Neuronal stem cell (in vitro differentiated cells): Measurements from ENCODE around the gene SLC15A2.

Experiments used
- DNase-seq: peaks from one replicate; pipeline ENCODE4 v3.0.0-alpha.2; 2013; ENCODE audit warnings: low spot score
- H2AFZ ChIP-seq: one replicate; pipeline ENCODE4 v1.6.1; 2013; ENCODE audit warnings: mild to moderate bottlenecking, low read length, inconsistent platforms
- H2AK5ac ChIP-seq: 2 replicates; pipeline ENCODE4 v1.6.1; 2013; ENCODE audit warnings: low read depth, mild to moderate bottlenecking, inconsistent platforms, low read length, moderate library complexity, mixed read lengths
- H2BK120ac ChIP-seq: 2 replicates; pipeline ENCODE4 v1.6.1; 2013; ENCODE audit warnings: low read depth, mild to moderate bottlenecking, inconsistent platforms, low read length, moderate library complexity, mixed read lengths
- H2BK12ac ChIP-seq: one replicate; pipeline ENCODE4 v1.6.1; 2013; ENCODE audit warnings: low read length, inconsistent platforms
- H2BK15ac ChIP-seq: 2 replicates; pipeline ENCODE4 v1.6.1; 2013; ENCODE audit warnings: mild to moderate bottlenecking, low read length, inconsistent platforms, mixed read lengths
- H2BK5ac ChIP-seq: one replicate; pipeline ENCODE4 v1.6.1; 2013; ENCODE audit warnings: inconsistent platforms, mild to moderate bottlenecking, low read length, moderate library complexity
- H3K14ac ChIP-seq: one replicate; pipeline ENCODE4 v1.6.1; 2013; ENCODE audit warnings: low read length, inconsistent platforms
- H3K18ac ChIP-seq: 2 replicates; pipeline ENCODE4 v1.6.1; 2013; ENCODE audit warnings: low read length, inconsistent platforms
- H3K23ac ChIP-seq: 2 replicates; pipeline ENCODE4 v1.6.1; 2013; ENCODE audit warnings: low read depth, mild to moderate bottlenecking, mixed read lengths, low read length, inconsistent platforms; ENCODE audit not compliant: poor library complexity
- H3K27ac ChIP-seq: replicated peaks from 3 replicates; pipeline ENCODE4 v1.5.1; 2013; ENCODE audit warnings: low read length, inconsistent platforms
- H3K27me3 ChIP-seq, 3 experiments: 2 replicates each; pipeline ENCODE4 v1.6.1; 2013; ENCODE audit warnings: low read length in 3 of 3, mild to moderate bottlenecking in 2 of 3, inconsistent platforms in 1 of 3, low read depth in 1 of 3, mixed read lengths in 1 of 3, moderate library complexity in 1 of 3; ENCODE audit not compliant: control insufficient read depth in 3 of 3, insufficient read depth in 3 of 3
- H3K36me3 ChIP-seq, 2 donors: replicated peaks in 1 of 2; 2 replicates each; pipeline ENCODE4 v1.6.1; 2013; ENCODE audit warnings: low read length in 2 of 2; ENCODE audit not compliant: control insufficient read depth in 2 of 2, insufficient read depth in 2 of 2
- H3K4ac ChIP-seq: 2 replicates; pipeline ENCODE4 v1.6.1; 2013; ENCODE audit warnings: inconsistent platforms, mild to moderate bottlenecking, low read length, moderate library complexity
- H3K4me1 ChIP-seq, 2 donors: 1 replicate in 1 of 2; 2 replicates in 1 of 2; pipeline ENCODE4 v1.6.1; 2013; ENCODE audit warnings: low read length in 2 of 2, low read depth in 1 of 2; ENCODE audit not compliant: control insufficient read depth in 2 of 2, insufficient read depth in 1 of 2
- H3K4me2 ChIP-seq: one replicate; pipeline ENCODE4 v1.6.1; 2013; ENCODE audit warnings: mild to moderate bottlenecking, low read length, inconsistent platforms; ENCODE audit not compliant: insufficient read depth, poor library complexity, severe bottlenecking
- H3K4me3 ChIP-seq, 2 donors: 2 replicates each; pipeline ENCODE4 v1.5.1; 2013; ENCODE audit warnings: low read length in 2 of 2, mild to moderate bottlenecking in 2 of 2, inconsistent platforms in 1 of 2, moderate library complexity in 1 of 2
- H3K79me1 ChIP-seq: one replicate; pipeline ENCODE4 v1.6.1; 2013; ENCODE audit warnings: low read depth, mild to moderate bottlenecking, inconsistent platforms, low read length, moderate library complexity
- H3K9ac ChIP-seq: one replicate; pipeline ENCODE4 v1.6.1; 2013; ENCODE audit warnings: mild to moderate bottlenecking, low read depth, low read length, inconsistent platforms; ENCODE audit not compliant: poor library complexity
- H3K9me3 ChIP-seq, 2 donors: replicated peaks in 1 of 2; 2 replicates each; pipeline versions ENCODE3 to v1.6.1; 2013; ENCODE audit warnings: low read length in 2 of 2, mild to moderate bottlenecking in 2 of 2, inconsistent platforms in 1 of 2, low read depth in 1 of 2, mixed read lengths in 1 of 2, moderate library complexity in 1 of 2; ENCODE audit not compliant: control insufficient read depth in 2 of 2, insufficient read depth in 1 of 2
- H4K8ac ChIP-seq: one replicate; pipeline ENCODE4 v1.6.1; 2013; ENCODE audit warnings: low read depth, mild to moderate bottlenecking, inconsistent platforms, low read length, moderate library complexity
- H4K91ac ChIP-seq: one replicate; pipeline ENCODE4 v1.6.1; 2013; ENCODE audit warnings: low read length, low read depth, mild to moderate bottlenecking, inconsistent platforms; ENCODE audit not compliant: poor library complexity
- WGBS, 2 donors: extraction: QIAGEN DNeasy Blood & Tissue Kit; methylation state at CpG; one replicate each; pipeline ENCODE4 v1.1.7; 2013; ENCODE audit warnings: missing lambda C conversion rate in 2 of 2, mixed read lengths in 1 of 2; ENCODE audit not compliant: insufficient read length in 2 of 2, insufficient replicate concordance in 1 of 2; ENCODE audit errors: extremely low coverage in 2 of 2; 5-methylcytosine and 5-hydroxymethylcytosine counted together

The SLC15A2 gene

GRCh38 chr3:121979246-121979645 is 85.0 kb downstream of the SLC15A2 start:
- WGBS, 2 donors = no CpG with 5 or more reads among the region's 2 CpGs
- no peak overlapping the region for H3K9ac ChIP-seq
- no peak overlapping the region for H3K4me3 ChIP-seq
- no peak overlapping the region for H3K18ac ChIP-seq
- no peak overlapping the region for H2AK5ac ChIP-seq
- no peak overlapping the region for H2BK12ac ChIP-seq
- no peak overlapping the region for H4K8ac ChIP-seq
- no peaks in the 10 kb centered on the region for H3K4me1 ChIP-seq
- no peak overlapping the region for H2BK5ac ChIP-seq
- no peaks in the 10 kb centered on the region for H3K36me3 ChIP-seq
- H3K27me3 ChIP-seq = no peaks in the 10 kb centered on the region
- no peak overlapping the region for H3K27ac ChIP-seq
- peaks cover 0 to 2% of the 10 kb centered on the region in 2 donors for H3K9me3 ChIP-seq
- no peak overlapping the region for H3K14ac ChIP-seq
- no peak overlapping the region for H3K4ac ChIP-seq
- H2BK15ac ChIP-seq = no peak overlapping the region
- H3K79me1 ChIP-seq = no peaks in the 10 kb centered on the region
- DNase-seq = no peak
- no peak overlapping the region for H4K91ac ChIP-seq
- no peak overlapping the region for H2AFZ ChIP-seq
- H3K23ac ChIP-seq = no peak overlapping the region
- H3K4me2 ChIP-seq = no peak overlapping the region
- H2BK120ac ChIP-seq = no peak overlapping the region

- H4K8ac ChIP-seq = no peak overlapping the region
- H3K18ac ChIP-seq = no peak overlapping the region
- H3K4me1 ChIP-seq = no peaks in the 10 kb centered on the region
- H4K91ac ChIP-seq = no peak overlapping the region
- no peak overlapping the region for H3K27ac ChIP-seq
- no peak overlapping the region for H3K4me3 ChIP-seq
- no peak overlapping the region for H2BK12ac ChIP-seq
- no peak overlapping the region for H2BK5ac ChIP-seq
- H2BK15ac ChIP-seq = no peak overlapping the region
- H3K4ac ChIP-seq = no peak overlapping the region
- no peak for DNase-seq
- H3K14ac ChIP-seq = no peak overlapping the region
- no peaks in the 10 kb centered on the region for H3K36me3 ChIP-seq
- no peaks in the 10 kb centered on the region for H3K79me1 ChIP-seq
- H2AK5ac ChIP-seq = no peak overlapping the region
- no peak overlapping the region for H3K23ac ChIP-seq
- no peaks in the 10 kb centered on the region for H3K27me3 ChIP-seq
- H3K9ac ChIP-seq = no peak overlapping the region
- no peak overlapping the region for H2BK120ac ChIP-seq
- peaks cover 0 to 2% of the 10 kb centered on the region in 2 donors for H3K9me3 ChIP-seq
- H3K4me2 ChIP-seq = no peak overlapping the region
- H2AFZ ChIP-seq = no peak overlapping the region
Measured at GRCh38 chr3:121979734-121980449, 85.7 kb downstream of the SLC15A2 start.

GRCh38 chr3:121980450-121980796 is 86.2 kb downstream of the SLC15A2 start:
- Histone ChIP-seq H3K18ac (no peak overlapping the region), H2BK15ac (no peak overlapping the region), H3K14ac (no peak overlapping the region), H4K91ac (no peak overlapping the region), H3K27ac (no peak overlapping the region), H3K4ac (no peak overlapping the region), H3K4me3 (no peak overlapping the region), H3K4me1 (no peaks in the 10 kb centered on the region), H3K4me2 (no peak overlapping the region), H2BK5ac (no peak overlapping the region), H2AK5ac (no peak overlapping the region), H2BK120ac (no peak overlapping the region), H3K79me1 (no peaks in the 10 kb centered on the region), H3K27me3 (no peaks in the 10 kb centered on the region), H4K8ac (no peak overlapping the region), H2AFZ (no peak overlapping the region), H3K36me3 (no peaks in the 10 kb centered on the region), H3K23ac (no peak overlapping the region), H3K9ac (no peak overlapping the region), H3K9me3 (peaks cover 0 to 2% of the 10 kb centered on the region in 2 donors), H2BK12ac (no peak overlapping the region)
- DNase-seq = no peak
- no CpG with 5 or more reads among the region's 5 CpGs for WGBS, 2 donors

- H3K4me1 ChIP-seq = peaks cover 0 to 3% of the 10 kb centered on the region in 2 donors
- no CpG with 5 or more reads among the region's 2 CpGs for WGBS, 2 donors
- no peak overlapping the region for H3K4ac ChIP-seq
- H3K36me3 ChIP-seq = no peaks in the 10 kb centered on the region
- no peak overlapping the region for H2AFZ ChIP-seq
- H2BK15ac ChIP-seq = no peak overlapping the region
- no peak overlapping the region for H3K23ac ChIP-seq
- H3K9ac ChIP-seq = no peak overlapping the region
- H3K9me3 ChIP-seq = peaks cover 0 to 2% of the 10 kb centered on the region in 2 donors
- no peak for DNase-seq
- no peak overlapping the region for H2AK5ac ChIP-seq
- no peak overlapping the region for H2BK5ac ChIP-seq
- no peak overlapping the region for H4K8ac ChIP-seq
- H2BK120ac ChIP-seq = no peak overlapping the region
- H3K27me3 ChIP-seq = peaks cover 0 to 3% (median 0%) of the 10 kb centered on the region in 3 experiments
- H3K14ac ChIP-seq = no peak overlapping the region
- no peak overlapping the region for H3K27ac ChIP-seq
- H3K4me3 ChIP-seq = no peak overlapping the region
- no peaks in the 10 kb centered on the region for H3K79me1 ChIP-seq
- H4K91ac ChIP-seq = no peak overlapping the region
- H2BK12ac ChIP-seq = no peak overlapping the region
- no peak overlapping the region for H3K18ac ChIP-seq
- H3K4me2 ChIP-seq = no peak overlapping the region
Measured at GRCh38 chr3:121981473-121981872, 87.3 kb downstream of the SLC15A2 start.
